Left forelimb (tissue), 1 donor: Measurements from ENCODE around the gene NAA40.
A peak's percentile ranks its signal among the peaks of the same experiment; 100 is the strongest.

ENCODE experiments used
- DNase-seq: peaks from one replicate; pipeline ENCODE4 v3.0.0-alpha.2; 2018; ENCODE audit warnings: low spot score

The NAA40 gene

DNA sequence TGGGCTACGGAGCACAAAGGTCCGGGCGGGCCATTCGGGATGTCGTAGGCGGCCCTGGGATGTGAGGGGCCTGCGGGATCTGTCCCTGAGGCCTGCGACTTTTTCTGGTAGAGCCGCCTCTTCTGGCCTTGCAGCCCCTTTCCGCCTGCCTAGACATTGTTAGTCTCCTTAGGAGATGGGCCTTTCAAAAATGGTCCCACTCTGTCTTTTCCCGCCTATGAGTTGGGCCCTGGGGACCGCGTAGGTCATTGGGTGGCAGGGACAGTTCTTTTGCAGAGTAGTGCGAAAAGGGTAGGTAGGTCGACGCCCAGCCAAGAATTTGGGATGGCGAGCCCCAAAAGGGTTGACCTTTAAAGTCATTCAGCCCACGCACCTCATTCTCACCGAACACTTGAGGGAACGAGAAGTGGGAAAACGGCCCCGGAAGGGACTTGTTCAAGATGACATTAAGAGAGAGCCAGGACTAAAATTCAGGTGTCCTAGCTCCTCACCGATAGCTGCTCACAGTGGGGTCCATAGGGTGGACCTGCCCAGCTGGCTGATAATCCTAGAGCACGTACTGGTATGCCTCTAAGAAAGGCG is 48.2 kb downstream of the NAA40 start:
- DNase-seq: no peak

DNA sequence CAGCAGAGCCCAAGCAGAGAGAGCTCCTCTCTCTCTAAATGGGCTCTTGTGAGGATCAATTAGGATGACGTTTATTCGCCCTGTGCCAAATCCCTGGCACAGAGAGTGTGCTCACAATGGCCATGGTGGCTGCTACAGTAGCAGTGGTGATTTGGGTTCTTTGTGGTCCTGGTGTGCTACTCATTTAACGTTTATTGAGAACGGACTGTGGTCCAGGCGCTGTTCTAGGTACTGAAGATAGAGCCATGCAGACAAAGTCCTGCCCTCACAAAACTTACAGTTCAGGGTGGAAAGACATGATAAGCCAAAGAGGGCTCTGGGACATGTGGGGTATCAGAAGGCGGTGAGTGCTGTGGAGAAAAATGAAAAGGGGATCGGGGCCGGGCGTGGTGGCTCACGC is 52.8 kb downstream of the NAA40 start:
- DNase-seq: no peak

DNA sequence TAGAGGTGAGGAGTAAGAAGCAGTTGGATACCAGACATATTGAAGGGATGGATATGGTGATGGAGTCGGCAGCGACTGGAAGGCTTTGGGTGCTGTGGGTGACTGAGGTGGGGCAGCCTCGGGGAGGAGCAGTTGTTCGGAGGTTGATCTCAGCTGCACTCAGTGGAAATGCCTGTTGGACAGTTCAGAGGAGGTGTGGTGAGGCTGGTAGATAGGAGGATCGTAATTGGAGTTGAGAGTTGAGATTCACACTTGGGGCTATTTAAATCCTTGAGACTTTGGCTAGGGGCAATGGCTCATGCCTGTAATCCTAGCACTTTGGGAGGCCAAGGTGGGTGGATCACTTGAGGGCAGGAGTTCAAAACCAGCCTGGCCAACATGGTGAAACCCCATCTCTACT is 54.3 kb downstream of the NAA40 start:
- DNase-seq: no peak

DNA sequence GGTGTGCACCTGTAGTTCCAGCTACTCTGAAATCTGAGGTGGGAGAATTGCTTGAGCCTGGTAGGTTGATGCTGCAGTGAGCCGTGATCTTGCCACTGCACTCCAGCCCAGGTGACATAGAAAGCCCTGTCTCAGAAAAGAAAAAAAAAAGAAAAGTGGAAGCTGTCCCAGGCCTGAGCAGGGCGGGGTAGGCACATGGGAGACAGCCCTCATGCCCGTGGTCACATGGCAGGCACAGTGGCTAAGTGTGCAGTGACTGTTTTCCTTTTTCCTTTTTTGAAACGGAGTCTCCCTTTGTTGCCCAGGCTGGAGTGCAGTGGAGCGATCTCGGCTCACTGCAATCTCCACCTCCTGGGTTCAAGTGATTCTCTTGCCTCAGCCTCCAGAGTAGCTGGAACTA is 55.2 kb downstream of the NAA40 start:
- no peak for DNase-seq

DNA sequence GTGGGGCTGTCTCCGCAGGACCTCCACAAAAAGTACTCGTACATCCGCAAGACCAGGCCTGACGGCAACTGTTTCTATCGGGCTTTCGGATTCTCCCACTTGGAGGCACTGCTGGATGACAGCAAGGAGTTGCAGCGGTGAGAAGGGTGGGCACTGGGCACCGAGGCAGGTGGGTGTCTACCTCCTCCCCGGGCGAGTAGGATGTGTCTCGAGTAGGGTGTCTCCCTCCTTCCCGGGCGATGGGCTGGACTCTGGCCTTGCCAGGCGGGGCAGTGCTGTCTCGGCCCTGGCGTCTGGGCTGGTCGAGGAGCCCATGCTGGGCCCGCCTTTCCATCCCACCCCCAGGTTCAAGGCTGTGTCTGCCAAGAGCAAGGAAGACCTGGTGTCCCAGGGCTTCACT is 57.7 kb downstream of the NAA40 start:
- no peak for DNase-seq

DNA sequence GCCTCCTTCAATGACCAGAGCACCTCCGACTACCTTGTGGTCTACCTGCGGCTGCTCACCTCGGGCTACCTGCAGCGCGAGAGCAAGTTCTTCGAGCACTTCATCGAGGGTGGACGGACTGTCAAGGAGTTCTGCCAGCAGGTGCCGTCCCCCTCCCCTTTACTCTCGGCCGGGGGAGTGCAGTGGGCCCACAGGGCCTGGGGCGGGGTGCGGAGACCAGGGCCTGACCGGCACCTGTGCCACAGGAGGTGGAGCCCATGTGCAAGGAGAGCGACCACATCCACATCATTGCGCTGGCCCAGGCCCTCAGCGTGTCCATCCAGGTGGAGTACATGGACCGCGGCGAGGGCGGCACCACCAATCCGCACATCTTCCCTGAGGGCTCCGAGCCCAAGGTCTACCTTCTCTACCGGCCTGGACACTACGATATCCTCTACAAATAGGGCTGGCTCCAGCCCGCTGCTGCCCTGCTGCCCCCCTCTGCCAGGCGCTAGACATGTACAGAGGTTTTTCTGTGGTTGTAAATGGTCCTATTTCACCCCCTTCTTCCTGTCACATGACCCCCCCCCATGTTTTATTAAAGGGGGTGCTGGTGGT is 58.4 kb downstream of the NAA40 start:
- DNase-seq: no peak

DNA sequence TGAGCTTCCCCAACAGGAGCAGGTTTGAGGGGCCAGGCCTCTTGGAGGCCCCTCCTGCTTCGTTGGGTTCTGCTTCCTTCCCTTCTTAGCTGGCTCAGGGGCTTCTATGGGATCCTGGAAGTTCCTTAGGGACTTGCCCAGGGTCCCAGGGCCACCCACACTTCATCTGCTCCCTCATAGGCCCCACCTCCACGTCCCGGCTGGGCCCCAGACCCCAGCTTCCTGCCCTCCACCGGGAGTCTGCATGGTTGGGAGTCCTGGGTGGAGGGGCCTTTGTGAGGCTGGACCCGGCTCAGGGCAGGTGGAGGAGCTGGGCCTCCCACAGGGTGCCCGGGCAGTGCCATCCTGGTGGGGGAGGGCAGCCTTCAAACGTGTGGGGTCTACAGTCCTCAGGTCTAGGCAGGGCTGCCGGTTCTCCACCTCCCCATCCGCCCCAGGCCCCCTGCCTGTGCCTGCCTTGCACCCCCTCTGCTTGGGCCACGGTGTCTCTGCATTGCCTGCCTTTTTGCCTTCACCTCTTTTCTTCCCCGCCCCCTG is 59.1 kb downstream of the NAA40 start:
- DNase-seq: no peak

DNA sequence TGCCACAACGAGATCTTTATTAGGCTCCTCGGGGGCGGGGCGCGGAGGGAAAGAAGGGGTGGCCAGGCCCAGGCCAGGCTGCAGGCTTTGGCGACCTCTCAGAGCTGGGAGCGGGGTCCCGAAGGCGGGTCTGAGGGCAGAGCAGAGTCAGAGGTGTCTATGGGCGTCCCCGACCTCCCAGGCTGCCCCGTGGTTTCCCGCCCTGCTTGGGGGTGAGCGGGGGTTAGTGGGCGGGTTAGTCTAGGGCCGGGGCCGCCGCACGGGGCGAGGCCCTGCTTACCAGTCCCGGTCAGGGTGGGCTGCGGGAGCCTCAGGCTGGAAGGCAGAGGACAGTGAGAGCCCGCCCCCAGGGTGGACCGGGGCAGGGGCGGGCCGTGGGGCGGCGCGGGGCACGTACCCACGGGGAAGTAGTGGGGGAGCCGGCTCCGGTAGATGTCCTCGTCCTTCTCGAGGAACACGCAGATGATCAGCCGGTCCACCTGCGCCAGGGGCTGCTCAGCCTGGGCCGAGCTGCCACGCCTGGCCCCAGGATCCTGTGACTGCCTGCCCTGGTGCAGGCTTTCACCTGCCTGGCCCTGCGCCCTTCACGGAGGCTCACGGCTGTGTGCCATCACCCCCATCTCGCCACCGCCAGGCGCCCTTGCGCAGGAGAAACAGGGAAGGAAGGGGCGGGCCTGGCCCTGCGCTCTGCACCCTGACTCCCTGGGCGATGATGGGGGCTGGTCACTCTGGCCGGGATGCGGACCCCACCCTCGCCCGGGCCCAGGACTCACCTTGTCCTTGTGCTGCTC is 60.0 kb downstream of the NAA40 start:
- DNase-seq: no peak

DNA sequence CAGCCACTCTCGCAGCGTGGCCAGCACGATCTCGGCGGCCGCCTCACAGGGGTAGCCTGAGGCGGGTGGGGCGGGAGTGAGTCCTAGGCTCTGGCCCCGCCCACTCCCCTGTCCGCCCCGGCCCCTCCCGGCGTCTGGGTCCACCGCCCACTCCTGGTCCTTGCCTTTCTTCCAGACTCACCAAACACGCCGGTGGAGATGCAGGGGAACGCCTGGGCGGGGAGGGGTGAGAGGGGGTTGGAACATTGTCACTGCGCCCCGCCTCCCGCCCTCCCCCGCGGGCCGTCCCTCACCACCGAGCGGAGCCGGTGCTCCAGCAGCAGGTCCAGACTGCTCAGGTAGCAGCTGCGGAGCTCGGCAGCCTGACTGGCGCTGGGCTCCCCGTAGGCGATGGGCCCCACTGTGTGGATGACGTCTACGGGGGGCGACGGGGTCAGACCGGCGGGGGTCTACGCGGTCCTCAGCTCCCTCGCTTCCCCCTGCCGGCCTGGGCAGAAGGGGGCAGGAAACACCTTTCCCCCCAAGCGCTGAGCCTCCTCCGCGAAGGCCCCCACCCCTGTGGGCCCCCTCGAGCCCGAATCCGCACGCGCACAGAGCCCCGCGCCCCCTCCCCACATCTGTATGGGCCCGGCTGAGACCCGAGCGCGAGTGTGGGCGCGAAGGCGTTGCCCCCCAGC is 60.7 kb downstream of the NAA40 start:
- no peak for DNase-seq

DNA sequence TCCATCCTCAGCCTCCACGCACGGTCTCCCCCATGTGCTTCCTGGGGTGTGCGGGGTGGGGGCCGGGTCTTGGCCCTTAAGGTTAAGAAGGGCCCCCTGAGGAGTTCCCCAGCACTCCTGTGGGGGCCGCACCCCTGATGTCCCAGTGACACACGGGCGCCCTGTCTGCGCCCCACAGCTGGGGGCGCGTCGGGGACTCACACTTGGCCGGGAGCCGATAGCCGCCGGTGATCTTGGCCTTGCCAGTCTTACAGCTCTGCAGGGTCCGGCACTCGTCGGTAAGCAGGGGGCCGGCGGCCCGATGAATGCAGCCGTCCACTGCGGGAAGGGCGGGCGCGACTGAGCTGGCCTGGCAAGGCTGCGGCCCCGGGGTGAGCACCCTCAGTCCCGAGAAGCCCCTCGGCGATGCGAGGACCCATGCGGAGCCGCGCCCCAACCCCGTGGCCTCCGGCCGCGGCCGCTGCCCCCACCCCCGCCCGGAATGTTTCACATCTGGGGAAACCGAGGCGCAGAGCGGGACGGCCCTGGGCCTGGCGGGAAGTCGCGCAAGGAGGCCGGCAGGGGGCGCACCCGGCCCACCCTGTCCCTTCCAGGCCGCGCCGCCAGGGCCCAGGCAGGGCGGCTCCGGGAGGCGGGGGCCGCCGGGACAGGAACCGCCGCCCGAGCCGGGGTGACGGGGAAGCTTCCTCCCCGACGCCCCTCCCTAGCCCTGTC is 61.4 kb downstream of the NAA40 start:
- DNase-seq: peak; percentile 90

DNA sequence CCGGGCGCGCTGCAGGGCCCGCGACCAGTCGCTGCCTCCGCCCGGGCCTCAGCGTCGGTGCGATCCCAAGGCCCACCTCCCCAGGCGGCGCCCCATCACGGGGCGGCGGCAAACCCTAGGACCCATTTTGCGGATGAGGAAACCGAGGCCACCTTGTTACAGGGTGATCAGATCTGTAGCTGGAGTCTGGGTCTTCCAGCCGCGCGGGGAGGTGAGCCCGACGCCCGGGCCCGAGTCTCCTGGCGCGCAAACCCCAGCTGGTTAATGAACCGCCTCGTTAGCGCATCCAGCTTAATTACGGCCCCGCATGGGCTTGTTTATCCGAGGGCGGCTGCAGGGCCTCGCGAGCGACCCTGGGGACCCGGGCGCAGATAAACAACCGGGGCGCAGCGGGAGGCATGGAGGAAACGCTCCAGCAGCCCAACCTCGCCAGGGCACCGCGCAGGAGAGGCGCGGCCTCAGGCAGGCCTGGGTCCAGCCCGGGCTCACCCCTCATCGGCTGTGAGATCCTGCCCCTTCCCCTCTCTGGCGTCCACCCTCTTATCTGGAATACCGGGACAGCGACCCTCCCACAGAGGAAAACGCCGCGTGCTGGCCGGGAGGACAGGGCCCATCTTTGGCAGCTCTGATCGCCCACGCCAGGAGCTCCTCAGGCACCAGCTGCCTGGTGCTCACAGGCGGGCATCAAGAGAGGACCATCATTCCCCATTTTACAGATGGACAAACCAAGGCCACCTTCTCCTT is 62.1 kb downstream of the NAA40 start:
- DNase-seq: no peak

DNA sequence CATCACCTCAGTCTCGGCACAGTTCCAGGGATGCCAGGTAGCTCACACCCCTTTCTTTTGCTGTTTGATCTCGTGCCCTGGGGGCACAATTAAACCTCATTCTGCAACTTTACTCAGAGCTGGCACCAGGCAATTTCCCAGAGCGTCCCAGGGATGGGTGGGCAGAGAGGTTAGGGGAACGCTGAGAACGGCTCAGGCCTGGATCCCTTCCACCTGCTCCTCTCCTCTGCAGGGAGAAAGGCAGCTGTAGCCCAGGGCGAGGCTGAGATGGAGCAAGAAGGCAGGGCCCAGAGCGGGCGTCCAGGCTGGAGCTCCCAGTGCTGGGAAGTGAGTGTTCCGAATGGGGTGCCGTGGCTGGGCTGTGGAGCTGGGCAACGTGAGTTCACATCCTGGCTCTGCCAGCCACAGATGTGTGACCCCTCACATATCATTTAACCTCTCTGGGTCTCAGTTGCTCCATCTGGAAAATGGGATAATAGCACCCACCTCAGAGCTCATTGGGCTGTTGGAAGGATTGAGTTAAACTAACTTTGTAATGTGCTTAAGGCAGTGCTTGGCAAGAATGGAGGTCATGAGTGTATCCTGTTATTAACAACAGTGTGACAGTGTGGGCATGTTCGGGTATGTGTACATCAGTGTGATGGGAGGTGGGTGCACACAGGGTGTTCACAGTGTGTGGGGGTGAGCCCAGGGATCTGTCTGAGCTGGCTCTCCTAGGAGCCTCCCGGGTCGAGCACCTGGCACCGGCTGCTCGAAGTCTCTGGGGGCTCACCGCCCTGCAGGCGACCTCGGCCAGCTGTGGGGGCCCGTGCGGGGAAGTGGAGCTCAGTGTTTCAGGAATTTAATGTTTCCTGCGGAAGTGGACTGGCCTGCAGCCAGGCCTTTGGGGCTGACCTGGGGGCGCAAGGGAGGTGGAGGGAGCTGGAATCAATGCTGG is 63.0 kb downstream of the NAA40 start:
- peak; percentile 89 for DNase-seq

DNA sequence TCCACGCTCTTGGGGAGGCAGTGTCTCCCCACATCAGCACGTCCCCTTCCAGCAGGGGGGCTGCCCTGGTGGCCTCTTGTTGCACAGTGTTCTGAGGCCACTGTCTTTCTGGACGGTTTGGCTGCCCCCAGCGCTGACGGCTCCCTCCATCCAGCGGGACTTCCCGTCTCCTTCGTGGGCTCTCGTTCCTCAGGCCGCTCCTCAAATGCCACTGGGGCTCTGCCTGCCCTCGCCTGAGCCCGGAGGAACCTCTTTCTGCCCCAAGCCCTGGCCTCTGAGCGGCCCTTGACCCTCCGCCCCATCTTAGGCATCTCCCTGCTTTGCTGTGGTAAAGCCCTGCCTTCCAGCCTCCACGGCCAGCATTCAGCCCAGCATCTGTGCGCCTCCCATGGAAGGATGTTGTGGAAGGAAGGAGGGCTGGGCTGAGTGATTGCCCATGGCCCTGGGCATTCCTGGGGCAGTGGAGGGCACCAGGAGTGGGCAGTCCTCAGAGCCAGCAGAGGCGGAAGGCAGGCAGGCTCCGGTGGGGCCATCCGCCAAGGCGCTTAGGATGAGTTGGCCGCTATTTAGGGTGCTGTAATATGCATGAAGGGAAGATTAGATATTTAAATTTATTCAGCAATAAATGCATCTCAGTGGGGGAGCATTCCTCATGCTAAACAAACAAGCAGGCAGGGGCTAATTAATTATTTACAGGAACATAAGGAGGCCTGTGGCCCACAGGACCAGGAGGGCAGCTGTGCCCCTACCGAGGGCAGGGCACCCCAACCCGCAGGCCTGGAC is 65.2 kb downstream of the NAA40 start:
- no peak for DNase-seq

DNA sequence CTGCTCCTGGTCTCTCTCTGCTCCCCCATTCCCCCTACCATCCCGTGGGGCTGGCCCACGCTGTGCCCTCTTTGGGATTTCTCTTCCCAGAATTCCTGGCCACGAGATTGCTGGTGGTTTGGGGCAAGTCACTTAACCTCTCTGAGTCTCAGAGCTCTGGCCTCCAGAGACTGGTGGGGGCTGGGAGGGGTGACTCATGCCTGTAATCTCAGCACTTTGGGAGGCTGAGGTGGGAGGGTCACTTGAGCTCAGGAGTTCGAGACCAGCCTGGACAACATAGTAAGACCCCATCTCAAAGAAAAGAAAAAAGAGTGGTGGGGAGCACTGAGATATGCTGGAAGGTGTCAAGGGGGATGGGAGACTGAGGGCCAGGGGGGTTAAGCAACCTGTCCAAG is 65.8 kb downstream of the NAA40 start:
- no peak for DNase-seq

DNA sequence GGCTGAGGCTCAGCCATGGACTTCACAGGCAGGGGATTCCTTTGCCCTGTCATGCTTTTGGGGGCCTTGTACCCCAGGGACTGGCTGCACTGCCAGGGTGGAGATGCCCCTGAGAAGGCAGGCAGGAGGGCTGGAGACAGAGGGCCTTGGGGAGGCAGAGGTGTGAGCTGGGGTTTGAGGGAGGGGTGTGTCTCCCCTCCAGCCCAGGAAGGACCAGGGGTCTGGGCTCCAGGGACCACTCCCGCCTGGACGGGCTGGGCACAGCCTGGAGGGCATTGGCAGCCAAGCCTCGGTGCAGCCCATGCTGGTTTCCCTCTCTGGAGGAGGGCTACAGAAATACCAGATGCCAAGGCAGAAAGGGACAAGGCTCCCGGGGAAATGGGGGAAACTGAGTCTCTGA is 66.9 kb downstream of the NAA40 start:
- no peak for DNase-seq

DNA sequence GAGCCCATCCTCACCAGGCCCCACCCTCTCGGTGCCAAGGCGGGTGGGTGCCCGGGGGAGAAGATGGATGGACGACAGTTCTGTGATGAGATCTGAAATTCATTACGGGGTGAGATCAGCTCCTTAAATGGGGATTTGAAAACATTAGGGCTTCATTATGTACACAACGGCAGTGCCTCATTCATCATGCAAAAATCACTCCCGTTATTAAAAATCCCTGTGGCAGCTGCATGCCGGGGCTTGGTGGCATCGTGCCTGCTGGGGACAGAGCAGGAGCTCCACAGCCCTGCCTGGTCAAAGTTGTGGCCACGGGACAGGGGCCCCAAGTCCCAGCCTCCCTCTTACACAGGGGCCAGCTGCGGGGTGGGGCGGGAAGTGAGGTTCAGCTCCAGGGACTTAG is 67.6 kb downstream of the NAA40 start:
- no peak for DNase-seq
